HG02678 (cell line): ENCODE results near the gene BCL2L13.

Experiments used
- ATAC-seq: cut with Tn5 transposase; IDR thresholded peaks from one replicate; pipeline ENCODE4 v1.9.1; 2021; ENCODE audit warnings: mild to moderate bottlenecking, moderate library complexity; ENCODE audit not compliant: unreplicated experiment

The BCL2L13 gene

GRCh38 chr22:17638432-17639246, at the start of gene BCL2L13:
BCL2L13 (plus strand) TSS chr22:17638757; CDS start chr22:17655712, 16,955 bp downstream.
- peak; percentile 95 for ATAC-seq

- no peak for ATAC-seq
These were observed 48.7 kb upstream of the BCL2L13 start for GRCh38 chr22:17589810-17590375.

- no peak for ATAC-seq
These were observed 48.0 kb upstream of the BCL2L13 start for GRCh38 chr22:17590586-17590985.

GRCh38 chr22:17592201-17592600, 46.4 kb upstream of the BCL2L13 start:
- ATAC-seq: no peak

- ATAC-seq: no peak
These were observed 42.3 kb upstream of the BCL2L13 start for GRCh38 chr22:17596226-17596625.

- ATAC-seq: no peak
These were observed 41.3 kb upstream of the BCL2L13 start for GRCh38 chr22:17597217-17597616.

GRCh38 chr22:17598318-17598717, 40.2 kb upstream of the BCL2L13 start:
- no peak for ATAC-seq

GRCh38 chr22:17601031-17601430, 37.5 kb upstream of the BCL2L13 start:
- ATAC-seq: no peak

GRCh38 chr22:17603668-17604067, 34.9 kb upstream of the BCL2L13 start:
- no peak for ATAC-seq

- no peak for ATAC-seq
These were observed 32.1 kb upstream of the BCL2L13 start for GRCh38 chr22:17606496-17606895.

GRCh38 chr22:17607891-17608521, 30.6 kb upstream of the BCL2L13 start:
- ATAC-seq: no peak

GRCh38 chr22:17612057-17612456, 26.5 kb upstream of the BCL2L13 start:
- ATAC-seq: no peak

GRCh38 chr22:17613280-17613679, 25.3 kb upstream of the BCL2L13 start:
- ATAC-seq: no peak

GRCh38 chr22:17627961-17628405, 10.6 kb upstream of the BCL2L13 start:
- ATAC-seq: no peak

- peak; percentile 100 for ATAC-seq
These were observed 10.0 kb upstream of the BCL2L13 start, which contains the start of gene ATP6V1E1 for GRCh38 chr22:17628406-17629172. ATP6V1E1 (minus strand) TSS chr22:17628749; CDS start chr22:17628635, 114 bp downstream.

- ATAC-seq: no peak
These were observed 9.4 kb upstream of the BCL2L13 start for GRCh38 chr22:17629173-17629489.

- no peak for ATAC-seq
These were observed 8.9 kb upstream of the BCL2L13 start for GRCh38 chr22:17629641-17630040.

- no peak for ATAC-seq
These were observed 7.4 kb upstream of the BCL2L13 start for GRCh38 chr22:17631076-17631565.

- ATAC-seq: no peak
These were observed 5.2 kb upstream of the BCL2L13 start for GRCh38 chr22:17633217-17633997.

GRCh38 chr22:17633998-17634323, 4.6 kb upstream of the BCL2L13 start:
- no peak for ATAC-seq
